ENCODE measurements around the gene CMIP. TPM values are rescaled to one million over a fixed set of nuclear protein-coding genes. Genes with fewer than 3 reads are reported as not detected.

The CMIP gene
- polyA plus RNA-seq, 1 donor, result 11.9 TPM

- DNase-seq (ENCODE audit: low read depth), result no peak
Measured at GRCh38 chr16:81623365-81624102, 178.9 kb downstream of the CMIP start.

- DNase-seq (ENCODE audit: low read depth), result no peak
Measured at GRCh38 chr16:81624403-81624759, 179.8 kb downstream of the CMIP start.

- no peak for DNase-seq (ENCODE audit: low read depth)
Measured at GRCh38 chr16:81624760-81625543, 180.3 kb downstream of the CMIP start.

- no peak for DNase-seq (ENCODE audit: low read depth)
Measured at GRCh38 chr16:81625544-81626153, 181.0 kb downstream of the CMIP start.

GRCh38 chr16:81626181-81626674 is 181.6 kb downstream of the CMIP start:
- no peak for DNase-seq (ENCODE audit: low read depth)

GRCh38 chr16:81627024-81627423 is 182.4 kb downstream of the CMIP start:
- no peak for DNase-seq (ENCODE audit: low read depth)

- no peak for DNase-seq (ENCODE audit: low read depth)
Measured at GRCh38 chr16:81627729-81628244, 183.2 kb downstream of the CMIP start.

GRCh38 chr16:81629034-81629802 is 184.6 kb downstream of the CMIP start:
- DNase-seq (ENCODE audit: low read depth), result no peak

GRCh38 chr16:81629896-81630634 is 185.5 kb downstream of the CMIP start:
- no peak for DNase-seq (ENCODE audit: low read depth)

GRCh38 chr16:81630635-81631031 is 186.0 kb downstream of the CMIP start:
- no peak for DNase-seq (ENCODE audit: low read depth)

GRCh38 chr16:81632392-81633146 is 188.0 kb downstream of the CMIP start:
- DNase-seq (ENCODE audit: low read depth), result no peak

GRCh38 chr16:81633147-81633619 is 188.6 kb downstream of the CMIP start:
- no peak for DNase-seq (ENCODE audit: low read depth)

GRCh38 chr16:81633680-81634379 is 189.2 kb downstream of the CMIP start:
- DNase-seq (ENCODE audit: low read depth), result no peak

- DNase-seq (ENCODE audit: low read depth), result no peak
Measured at GRCh38 chr16:81634380-81635062, 189.9 kb downstream of the CMIP start.

GRCh38 chr16:81635063-81635937 is 190.7 kb downstream of the CMIP start:
- DNase-seq (ENCODE audit: low read depth), result no peak

GRCh38 chr16:81636298-81636993 is 191.8 kb downstream of the CMIP start:
- DNase-seq (ENCODE audit: low read depth), result no peak
